ENCODE data around the gene AMN1.
"Not testable (repeated sequence)": the region's sequence is repeated elsewhere in the genome, so short reads cannot be mapped to it uniquely, and the experiment has no call there.

Gene AMN1

GRCh38 chr12:31736472-31736871 is 7.7 kb upstream of the AMN1 start:
- TF ChIP-seq, protein P1, sequence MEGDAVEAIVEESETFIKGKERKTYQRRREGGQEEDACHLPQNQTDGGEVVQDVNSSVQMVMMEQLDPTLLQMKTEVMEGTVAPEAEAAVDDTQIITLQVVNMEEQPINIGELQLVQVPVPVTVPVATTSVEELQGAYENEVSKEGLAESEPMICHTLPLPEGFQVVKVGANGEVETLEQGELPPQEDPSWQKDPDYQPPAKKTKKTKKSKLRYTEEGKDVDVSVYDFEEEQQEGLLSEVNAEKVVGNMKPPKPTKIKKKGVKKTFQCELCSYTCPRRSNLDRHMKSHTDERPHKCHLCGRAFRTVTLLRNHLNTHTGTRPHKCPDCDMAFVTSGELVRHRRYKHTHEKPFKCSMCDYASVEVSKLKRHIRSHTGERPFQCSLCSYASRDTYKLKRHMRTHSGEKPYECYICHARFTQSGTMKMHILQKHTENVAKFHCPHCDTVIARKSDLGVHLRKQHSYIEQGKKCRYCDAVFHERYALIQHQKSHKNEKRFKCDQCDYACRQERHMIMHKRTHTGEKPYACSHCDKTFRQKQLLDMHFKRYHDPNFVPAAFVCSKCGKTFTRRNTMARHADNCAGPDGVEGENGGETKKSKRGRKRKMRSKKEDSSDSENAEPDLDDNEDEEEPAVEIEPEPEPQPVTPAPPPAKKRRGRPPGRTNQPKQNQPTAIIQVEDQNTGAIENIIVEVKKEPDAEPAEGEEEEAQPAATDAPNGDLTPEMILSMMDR (IDR thresholded peaks at IDR 0.05; ENCODE audit: insufficient read depth, low read depth, low read length, missing control alignments) = no peak
- DNase-seq (ENCODE audit: low read depth) = peak; percentile 91
- H3K4me3 ChIP-seq (ENCODE audit: low read length) = no peak overlapping the region

DNA sequence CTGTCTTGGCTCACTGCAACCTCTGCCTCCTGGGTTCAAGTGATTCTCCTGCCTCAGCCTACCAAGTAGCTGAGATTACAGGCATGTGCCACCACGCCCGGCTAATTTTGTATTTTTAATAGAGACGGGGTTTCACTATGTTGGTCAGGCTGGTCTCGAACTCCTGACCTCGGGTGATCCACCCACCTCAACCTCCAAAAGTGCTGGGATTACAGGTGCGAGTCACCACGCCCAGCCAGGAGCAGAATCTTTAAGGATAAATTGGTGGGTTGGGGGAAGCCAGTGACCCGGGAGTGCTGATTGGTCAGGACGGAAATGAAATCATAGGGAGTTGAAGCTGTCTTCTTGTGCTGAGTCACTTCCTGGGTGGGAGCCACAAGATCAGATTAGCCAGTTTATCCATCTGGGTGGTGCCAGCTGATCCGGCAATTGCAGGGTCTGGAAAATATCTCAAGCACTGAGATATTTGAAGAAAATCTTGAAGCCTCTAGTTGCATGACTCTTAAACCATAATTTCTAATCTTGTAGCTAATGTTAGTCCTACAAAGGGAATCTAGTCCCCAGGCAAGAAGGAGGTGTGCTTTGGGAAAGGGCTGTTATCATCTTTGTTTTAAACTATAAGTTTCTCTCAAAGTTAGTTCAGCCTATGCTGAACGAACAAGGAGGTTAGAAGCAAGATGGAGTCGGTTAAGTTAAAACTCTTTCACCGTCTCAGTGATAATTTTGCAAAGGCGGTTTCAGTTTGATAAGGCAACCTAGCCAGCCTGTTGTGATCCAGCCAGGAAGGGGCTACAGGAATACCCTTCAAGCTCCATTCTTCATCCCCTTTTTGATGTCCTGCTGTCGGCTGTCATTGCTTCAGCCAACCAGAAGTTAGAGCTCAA is 5.0 kb upstream of the AMN1 start:
- peak; percentile 78 for DNase-seq (ENCODE audit: low read depth)
- H3K4me3 ChIP-seq (ENCODE audit: low read length) = not testable (repeated sequence)

DNA sequence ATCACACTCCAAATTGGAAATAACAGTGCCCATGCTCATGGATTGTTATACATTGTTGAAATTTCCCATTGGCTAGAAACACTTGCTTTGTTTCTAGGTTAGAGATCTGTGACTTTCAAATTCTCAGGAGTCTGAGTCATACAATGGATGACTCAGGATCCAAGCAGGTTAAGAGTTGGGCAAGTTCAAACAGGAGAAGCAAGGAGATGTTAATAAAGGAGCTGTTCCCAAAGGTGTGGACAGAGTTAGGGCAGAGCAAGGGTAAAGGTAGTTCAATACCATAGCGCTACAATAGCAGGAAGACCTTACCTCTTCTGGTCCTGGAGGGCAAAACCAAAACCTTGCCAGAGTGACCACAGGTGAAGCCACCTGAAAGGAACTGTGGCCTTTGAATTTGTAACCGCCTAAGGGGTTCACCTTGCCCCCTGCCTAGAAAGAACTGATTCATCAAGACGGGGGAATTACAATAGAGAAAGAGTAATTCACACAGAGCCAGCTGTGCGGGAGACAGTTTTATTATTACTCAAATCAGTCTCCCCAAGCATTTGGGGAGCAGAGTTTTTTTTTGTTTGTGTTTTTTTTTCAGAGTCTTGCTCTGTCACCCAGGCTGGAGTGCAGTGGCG is 4.2 kb upstream of the AMN1 start:
- TF ChIP-seq, protein P1 (IDR thresholded peaks at IDR 0.05; ENCODE audit: insufficient read depth, low read depth, low read length, missing control alignments) = no peak
- DNase-seq (ENCODE audit: low read depth) = peak; percentile 98
- H3K4me3 ChIP-seq (ENCODE audit: low read length) = no peak overlapping the region

GRCh38 chr12:31731203-31731602 is 2.4 kb upstream of the AMN1 start:
- not testable (repeated sequence) for DNase-seq (ENCODE audit: low read depth); H3K4me3 ChIP-seq (ENCODE audit: low read length)

GRCh38 chr12:31729705-31730104 is 884 bp upstream of the AMN1 start:
- DNase-seq (ENCODE audit: low read depth) = no peak
- H3K4me3 ChIP-seq (ENCODE audit: low read length) = peak overlapping the region; percentile 55
- TF ChIP-seq, protein P1 (IDR thresholded peaks at IDR 0.05; ENCODE audit: insufficient read depth, low read depth, low read length, missing control alignments) = no peak

- DNase-seq (ENCODE audit: low read depth) = peak; percentile 38
- H3K4me3 ChIP-seq (ENCODE audit: low read length) = peak overlapping the region; percentile 55
- TF ChIP-seq, protein P1 (IDR thresholded peaks at IDR 0.05; ENCODE audit: insufficient read depth, low read depth, low read length, missing control alignments) = no peak
These were observed 418 bp downstream of the AMN1 start for GRCh38 chr12:31728289-31728916.

GRCh38 chr12:31727192-31727591 is 1.6 kb downstream of the AMN1 start:
- DNase-seq (ENCODE audit: low read depth) = no peak
- TF ChIP-seq, protein P1 (IDR thresholded peaks at IDR 0.05; ENCODE audit: insufficient read depth, low read depth, low read length, missing control alignments) = no peak
- H3K4me3 ChIP-seq (ENCODE audit: low read length) = no peak overlapping the region

Measured in epithelial cell of esophagus (primary cell).